Lower lobe of right lung (tissue), 2 donors: ENCODE data around the gene AATF. TPM values are rescaled to one million over a fixed set of nuclear protein-coding genes. Genes with fewer than 3 reads are reported as not detected.

Experiments
- ATAC-seq, 2 donors: fragments of 200-7000 bp; cut with Tn5 transposase; one replicate each; pipeline ENCODE4 v1.9.1; 2020 to 2022; ENCODE audit warnings: mild to moderate bottlenecking in 2 of 2, moderate library complexity in 2 of 2
- DNase-seq: peaks from one replicate; pipeline ENCODE4 v3.0.0-alpha.2; 2020
- H3K27ac ChIP-seq: fragments of 200-600 bp; one replicate; pipeline ENCODE4 v1.8.0; 2022
- H3K27me3 ChIP-seq: fragments of 200-600 bp; one replicate; pipeline ENCODE4 v1.8.0; 2022; ENCODE audit warnings: low read depth
- H3K36me3 ChIP-seq: fragments of 200-600 bp; one replicate; pipeline ENCODE4 v1.8.0; 2022; ENCODE audit warnings: mild to moderate bottlenecking
- H3K4me1 ChIP-seq: fragments of 200-600 bp; one replicate; pipeline ENCODE4 v1.8.0; 2022
- H3K4me3 ChIP-seq: fragments of 200-600 bp; one replicate; pipeline ENCODE4 v1.8.0; 2022; ENCODE audit warnings: mild to moderate bottlenecking
- H3K9me3 ChIP-seq: fragments of 200-600 bp; one replicate; pipeline ENCODE4 v1.8.0; 2022
- intact Hi-C: fragments of 100-400 bp; cut with DNase I; formaldehyde crosslinking; loops from one replicate; pipeline ENCODE4 v1.11.0; 2022
- total RNA-seq: library from RNA; stranded (reverse); fragmentation: NEBNext Ultra II Directional; extraction: Animal tissue kit (Norgen Biotek cat#: 25700); gene quantifications from one replicate; pipeline ENCODE4 v1.2.1, GENCODE V29; 2021
- TF ChIP-seq, protein P1 (sequence below): fragments of 200-600 bp; IDR thresholded peaks from one replicate; pipeline ENCODE4 v1.8.0; 2022; ENCODE audit warnings: antibody characterized with exemption, mild to moderate bottlenecking
- donor health status: DM: no; HTN: yes; CAD: no; lungs with severe emphysema.

AATF gene
- total RNA-seq, 1 donor from 2014 or later, result 39.6 TPM

DNA sequence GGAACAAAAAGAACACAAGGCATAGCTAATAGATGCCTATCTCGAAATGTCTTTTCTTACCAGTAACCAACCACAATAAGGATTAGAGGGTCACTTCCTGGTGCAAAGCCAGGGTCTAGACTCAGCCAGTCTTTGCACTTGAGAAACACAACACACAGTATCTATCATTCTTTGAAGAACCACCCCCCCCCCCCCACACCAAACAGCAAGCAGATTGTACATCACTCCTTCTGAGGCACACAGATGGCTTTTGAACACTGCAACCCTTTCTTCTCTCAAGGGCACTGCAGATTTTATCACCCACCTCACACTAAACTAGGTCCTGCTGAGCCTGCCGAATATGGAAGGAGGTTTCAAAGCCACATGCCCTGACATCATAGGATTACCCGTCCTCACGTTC is 145.6 kb downstream of the AATF start:
- Histone ChIP-seq H3K36me3 (peaks cover 58% of the 10 kb centered on the region), H3K4me3 (no peak overlapping the region), H3K9me3 (no peaks in the 10 kb centered on the region), H3K27me3 (no peaks in the 10 kb centered on the region), H3K4me1 (no peaks in the 10 kb centered on the region), H3K27ac (no peak overlapping the region)
- ATAC-seq (no peak), DNase-seq (no peak)
- intact Hi-C loops, result no loop called here
- TF ChIP-seq, protein P1, sequence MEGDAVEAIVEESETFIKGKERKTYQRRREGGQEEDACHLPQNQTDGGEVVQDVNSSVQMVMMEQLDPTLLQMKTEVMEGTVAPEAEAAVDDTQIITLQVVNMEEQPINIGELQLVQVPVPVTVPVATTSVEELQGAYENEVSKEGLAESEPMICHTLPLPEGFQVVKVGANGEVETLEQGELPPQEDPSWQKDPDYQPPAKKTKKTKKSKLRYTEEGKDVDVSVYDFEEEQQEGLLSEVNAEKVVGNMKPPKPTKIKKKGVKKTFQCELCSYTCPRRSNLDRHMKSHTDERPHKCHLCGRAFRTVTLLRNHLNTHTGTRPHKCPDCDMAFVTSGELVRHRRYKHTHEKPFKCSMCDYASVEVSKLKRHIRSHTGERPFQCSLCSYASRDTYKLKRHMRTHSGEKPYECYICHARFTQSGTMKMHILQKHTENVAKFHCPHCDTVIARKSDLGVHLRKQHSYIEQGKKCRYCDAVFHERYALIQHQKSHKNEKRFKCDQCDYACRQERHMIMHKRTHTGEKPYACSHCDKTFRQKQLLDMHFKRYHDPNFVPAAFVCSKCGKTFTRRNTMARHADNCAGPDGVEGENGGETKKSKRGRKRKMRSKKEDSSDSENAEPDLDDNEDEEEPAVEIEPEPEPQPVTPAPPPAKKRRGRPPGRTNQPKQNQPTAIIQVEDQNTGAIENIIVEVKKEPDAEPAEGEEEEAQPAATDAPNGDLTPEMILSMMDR, result no peak

DNA sequence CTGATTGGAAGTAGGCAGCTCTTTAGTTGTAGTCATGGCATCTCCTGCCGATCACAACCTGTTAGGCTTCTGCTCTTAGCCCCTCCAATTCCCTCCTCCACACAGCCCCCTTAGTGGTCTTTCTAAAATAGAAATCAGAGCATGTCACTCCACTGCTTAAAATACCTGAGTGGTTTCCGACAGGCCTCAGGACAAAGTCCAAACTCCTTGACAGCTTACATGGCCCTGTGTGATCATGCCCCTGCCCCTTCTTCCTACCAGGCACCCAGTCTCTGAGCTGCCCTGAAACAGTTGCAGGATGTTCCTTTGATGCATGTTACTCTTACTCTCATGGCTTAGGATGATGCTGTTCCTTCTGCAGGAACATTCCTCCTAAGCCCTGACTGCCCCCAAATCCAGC is 147.3 kb downstream of the AATF start:
- DNase-seq, result no peak
- no peaks in the 10 kb centered on the region for H3K4me1 ChIP-seq
- ATAC-seq, result no peak
- H3K4me3 ChIP-seq, result no peak overlapping the region
- no peak overlapping the region for H3K27ac ChIP-seq
- intact Hi-C loops, result no loop called here
- TF ChIP-seq, protein P1, result no peak
- H3K9me3 ChIP-seq, result no peaks in the 10 kb centered on the region
- peaks cover 56% of the 10 kb centered on the region for H3K36me3 ChIP-seq
- H3K27me3 ChIP-seq, result no peaks in the 10 kb centered on the region

DNA sequence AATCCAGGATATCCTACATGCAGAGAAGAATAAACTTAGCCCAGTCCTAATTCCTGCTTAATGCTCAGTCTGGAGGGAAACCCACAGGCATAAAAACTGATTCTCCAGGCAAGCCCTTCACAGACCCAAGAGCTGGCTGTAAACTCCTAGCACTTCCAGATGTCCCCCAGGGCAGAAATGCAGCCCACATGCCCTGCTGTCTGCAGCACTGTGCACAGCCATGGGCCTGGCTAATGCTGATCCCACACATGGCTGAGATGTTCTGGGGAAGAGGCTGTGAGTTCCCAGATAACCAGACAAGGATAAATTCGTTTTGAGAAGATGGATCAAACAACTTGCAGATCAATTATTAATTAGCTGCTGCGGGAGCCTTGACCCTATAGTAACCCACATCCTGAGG is 148.4 kb downstream of the AATF start:
- Histone ChIP-seq H3K27ac (no peak overlapping the region), H3K4me1 (no peaks in the 10 kb centered on the region), H3K9me3 (no peaks in the 10 kb centered on the region), H3K4me3 (no peak overlapping the region), H3K27me3 (no peaks in the 10 kb centered on the region), H3K36me3 (peaks cover 67% of the 10 kb centered on the region)
- DNase-seq (no peak), ATAC-seq (no peak)
- intact Hi-C loops, result no loop called here
- TF ChIP-seq, protein P1, result no peak

DNA sequence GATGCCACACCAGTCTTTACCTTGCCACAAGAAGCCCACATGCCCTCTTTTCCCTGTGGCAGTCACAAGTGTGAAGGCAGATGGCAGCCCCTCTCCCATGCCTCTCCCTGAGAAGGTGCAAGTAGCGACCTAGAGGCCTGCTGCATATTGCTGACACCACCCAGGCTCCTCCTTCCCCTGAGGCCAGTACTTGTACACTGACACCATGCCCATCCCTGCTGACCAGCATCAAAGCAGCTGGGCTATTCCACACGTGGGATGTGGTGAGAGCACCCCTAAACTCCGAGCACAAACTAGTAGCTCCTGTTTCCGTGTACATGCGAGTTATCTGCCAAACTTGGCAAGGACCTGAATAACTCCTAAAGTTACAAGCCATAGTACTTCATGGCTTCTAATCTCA is 149.4 kb downstream of the AATF start:
- DNase-seq (no peak), ATAC-seq (no peak)
- intact Hi-C loops, result no loop called here
- Histone ChIP-seq H3K4me3 (no peak overlapping the region), H3K9me3 (no peaks in the 10 kb centered on the region), H3K36me3 (peaks cover 69% of the 10 kb centered on the region), H3K27ac (no peak overlapping the region), H3K27me3 (no peaks in the 10 kb centered on the region), H3K4me1 (no peaks in the 10 kb centered on the region)
- TF ChIP-seq, protein P1, result no peak

DNA sequence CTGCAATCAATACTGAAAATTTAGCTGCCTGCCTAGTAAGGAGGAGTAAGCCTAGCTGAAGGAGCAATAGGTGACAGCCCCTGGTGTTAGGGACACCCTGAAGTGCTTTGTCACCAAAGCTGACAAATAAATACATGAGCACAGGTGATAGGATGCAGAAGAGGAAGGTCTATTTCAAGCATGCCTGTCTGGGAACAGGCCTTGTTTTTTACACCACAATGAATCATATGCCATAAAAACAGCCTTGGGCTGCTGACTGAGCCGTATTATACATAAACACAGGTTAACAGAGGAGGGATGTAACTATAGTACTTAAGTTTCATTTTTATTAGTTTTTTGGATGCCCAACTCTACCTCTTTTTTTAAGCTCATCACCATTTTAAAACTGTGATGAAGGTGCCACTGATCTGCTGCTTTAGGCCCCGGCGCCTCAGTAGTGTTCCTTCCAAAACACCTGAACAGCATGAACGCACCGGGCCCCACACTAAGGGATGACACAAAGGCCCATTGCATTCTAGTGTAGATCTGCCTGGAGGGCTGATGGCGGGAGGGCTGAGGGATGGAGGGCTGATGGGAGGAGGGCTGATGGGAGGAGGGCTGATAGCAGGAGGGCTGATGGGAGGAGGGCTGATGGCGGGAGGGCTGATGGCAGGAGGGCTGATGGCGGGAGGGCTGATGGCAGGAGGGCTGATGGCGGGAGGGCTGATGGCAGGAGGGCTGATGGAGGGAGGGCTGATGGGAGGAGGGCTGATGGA is 150.3 kb downstream of the AATF start:
- Histone ChIP-seq H3K36me3 (peaks cover 76% of the 10 kb centered on the region), H3K27ac (no peak overlapping the region), H3K27me3 (no peaks in the 10 kb centered on the region), H3K4me1 (no peaks in the 10 kb centered on the region), H3K9me3 (no peaks in the 10 kb centered on the region), H3K4me3 (no peak overlapping the region)
- DNase-seq, result no peak
- TF ChIP-seq, protein P1, result no peak
- ATAC-seq, result no peak
- intact Hi-C loops, result no loop called here
